Esophagus (tissue), 2 donors: Measurements from ENCODE around the gene IGLL5. TPM values are rescaled to one million over a fixed set of nuclear protein-coding genes. Genes with fewer than 3 reads are reported as not detected.

ENCODE experiments used
- H3K27ac ChIP-seq, 2 donors: one replicate each; pipeline ENCODE4 v1.5.1; 2013; ENCODE audit warnings: low read depth in 2 of 2, mild to moderate bottlenecking in 2 of 2, inconsistent platforms in 1 of 2, low read length in 1 of 2, moderate library complexity in 1 of 2
- H3K27me3 ChIP-seq, 2 donors: one replicate each; pipeline ENCODE4 v1.6.1; 2013; ENCODE audit warnings: low read length in 2 of 2, control low read depth in 1 of 2, mild to moderate bottlenecking in 1 of 2; ENCODE audit not compliant: insufficient read depth in 2 of 2, control insufficient read depth in 1 of 2
- H3K36me3 ChIP-seq, 2 donors: one replicate each; pipeline ENCODE4 v1.6.1; 2013; ENCODE audit warnings: low read length in 1 of 2; ENCODE audit not compliant: control insufficient read depth in 2 of 2, insufficient read depth in 2 of 2
- H3K4me1 ChIP-seq, 2 donors: one replicate each; pipeline ENCODE4 v1.6.1; 2013; ENCODE audit warnings: low read length in 1 of 2; ENCODE audit not compliant: control insufficient read depth in 2 of 2, insufficient read depth in 2 of 2
- H3K4me3 ChIP-seq, 2 donors: one replicate each; pipeline ENCODE4 v1.5.1; 2013; ENCODE audit warnings: low read length in 2 of 2, mild to moderate bottlenecking in 2 of 2, low read depth in 1 of 2, moderate library complexity in 1 of 2
- H3K9me3 ChIP-seq, 2 donors: one replicate each; pipeline ENCODE4 v1.6.1; 2013; ENCODE audit warnings: mild to moderate bottlenecking in 2 of 2, low read depth in 1 of 2, low read length in 1 of 2, moderate library complexity in 1 of 2; ENCODE audit not compliant: control insufficient read depth in 2 of 2, insufficient read depth in 1 of 2
- WGBS, 2 donors: extraction: QIAGEN DNeasy Blood & Tissue Kit; methylation state at CpG; one replicate each; pipeline ENCODE4 v1.1.7; 2013; 5-methylcytosine and 5-hydroxymethylcytosine counted together
- polyA plus RNA-seq, 2 donors: library from polyadenylated mRNA; stranded (reverse); fragments of 200-250 nt; gene quantifications; one replicate each; pipeline ENCODE4 v1.2.3, GENCODE V29; 2013
- donor health status: healthy with polysubstance abuse.
- donor health status: Bipolar disorder and iron deficiency.

IGLL5 gene
- polyA plus RNA-seq, 2 donors: 0.47 to 1.3 TPM

DNA sequence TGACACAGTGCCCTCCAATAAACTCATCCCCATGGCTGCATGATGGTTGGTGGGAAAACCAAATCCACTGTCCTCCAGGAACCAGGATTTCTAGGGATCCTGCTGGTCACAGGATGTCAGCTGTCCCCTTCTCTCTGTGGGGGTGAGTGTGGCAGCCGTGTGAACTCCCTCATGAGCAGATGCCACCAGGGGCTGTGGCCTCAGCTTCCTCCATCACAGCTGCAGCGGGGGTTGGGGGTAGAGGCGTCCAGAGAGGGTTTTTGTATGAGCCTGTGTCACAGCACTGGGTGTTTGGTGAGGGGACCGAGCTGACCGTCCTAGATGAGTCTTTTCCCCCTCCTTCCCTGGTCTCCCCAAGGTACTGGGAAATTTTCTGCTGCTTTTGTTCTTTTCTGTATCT is 26.4 kb downstream of the IGLL5 start:
- Histone ChIP-seq H3K4me1 (no peaks in the 10 kb centered on the region), H3K27ac (no peak overlapping the region), H3K36me3 (no peaks in the 10 kb centered on the region), H3K9me3 (no peaks in the 10 kb centered on the region), H3K27me3 (no peaks in the 10 kb centered on the region), H3K4me3 (no peak overlapping the region)
- WGBS, 2 donors: 72 to 83% methylated on average over 5 of the region's 5 CpGs

DNA sequence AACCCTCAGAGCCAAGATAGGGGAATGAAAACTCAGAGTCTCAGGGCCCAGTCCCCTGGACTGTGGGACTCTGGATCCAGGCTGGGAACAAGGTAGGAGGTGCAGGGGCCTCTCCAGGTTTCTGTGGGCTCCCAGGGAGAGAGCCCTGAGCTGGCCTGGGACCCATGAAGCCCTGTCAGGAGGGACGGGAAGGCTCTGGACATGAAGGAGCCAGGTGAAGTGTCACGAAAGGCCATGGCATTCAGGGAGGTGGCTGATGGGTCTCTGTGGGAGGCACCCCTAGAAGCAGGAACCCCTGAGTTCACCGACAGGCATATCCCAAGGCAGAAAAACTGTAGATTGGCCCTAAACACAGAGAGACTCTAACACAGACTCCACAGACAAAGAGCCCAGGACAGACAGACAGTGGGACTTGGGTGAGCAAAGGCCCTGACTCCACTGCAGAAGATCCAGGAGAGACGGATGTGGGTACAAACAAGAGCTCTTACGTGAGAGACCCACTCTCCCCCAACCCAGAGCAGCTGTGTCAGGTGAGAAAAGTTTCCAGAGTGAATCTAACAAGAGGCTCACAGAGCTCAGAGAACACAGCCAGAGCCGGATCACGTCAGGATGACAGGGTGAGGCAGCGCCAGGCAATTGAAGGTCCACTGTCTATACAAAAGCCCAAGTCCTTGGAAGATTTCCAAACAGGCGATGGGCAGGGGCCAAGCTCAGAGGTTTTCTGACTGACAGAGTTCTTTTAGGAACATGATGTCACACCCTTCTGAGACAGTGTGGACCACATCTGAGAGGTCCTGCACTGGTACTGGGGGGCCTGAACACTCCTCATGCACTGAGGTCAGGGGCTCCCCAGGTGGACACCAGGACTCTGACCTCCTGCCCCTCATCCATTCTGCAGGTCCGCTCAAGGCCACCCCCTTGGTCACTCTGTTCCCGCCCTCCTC is 27.4 kb downstream of the IGLL5 start:
- H3K4me3 ChIP-seq: no peak overlapping the region
- 74 to 79% methylated on average over 11 of the region's 11 CpGs for WGBS, 2 donors

DNA sequence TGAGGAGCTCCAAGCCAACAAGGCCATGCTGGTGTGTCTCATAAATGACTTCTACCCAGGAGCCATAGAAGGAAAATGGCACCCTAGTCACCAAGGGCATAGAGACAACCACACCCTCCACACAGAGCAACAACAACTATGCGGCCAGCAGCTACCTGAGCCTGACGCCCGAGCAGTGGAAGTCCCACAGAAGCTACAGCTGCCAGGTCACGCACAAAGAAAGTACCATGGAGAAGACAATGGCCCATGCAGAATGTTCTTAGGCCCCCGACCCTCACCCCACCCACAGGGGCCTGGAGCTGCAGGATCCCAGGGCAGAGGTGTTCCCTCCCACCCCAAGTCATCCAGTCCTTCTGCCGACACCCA is 28.0 kb downstream of the IGLL5 start:
- 89 to 90% methylated on average over 6 of the region's 6 CpGs for WGBS, 2 donors
- Histone ChIP-seq H3K4me1 (no peaks in the 10 kb centered on the region), H3K4me3 (no peak overlapping the region), H3K9me3 (no peaks in the 10 kb centered on the region), H3K27me3 (no peaks in the 10 kb centered on the region), H3K27ac (no peak overlapping the region), H3K36me3 (no peaks in the 10 kb centered on the region)

More for the DNA sequence above, 27.4 kb downstream of the IGLL5 start:
- H3K27ac ChIP-seq: no peak overlapping the region
- no peaks in the 10 kb centered on the region for H3K9me3 ChIP-seq
- no peaks in the 10 kb centered on the region for H3K27me3 ChIP-seq
- H3K36me3 ChIP-seq: no peaks in the 10 kb centered on the region
- H3K4me1 ChIP-seq: no peaks in the 10 kb centered on the region

DNA sequence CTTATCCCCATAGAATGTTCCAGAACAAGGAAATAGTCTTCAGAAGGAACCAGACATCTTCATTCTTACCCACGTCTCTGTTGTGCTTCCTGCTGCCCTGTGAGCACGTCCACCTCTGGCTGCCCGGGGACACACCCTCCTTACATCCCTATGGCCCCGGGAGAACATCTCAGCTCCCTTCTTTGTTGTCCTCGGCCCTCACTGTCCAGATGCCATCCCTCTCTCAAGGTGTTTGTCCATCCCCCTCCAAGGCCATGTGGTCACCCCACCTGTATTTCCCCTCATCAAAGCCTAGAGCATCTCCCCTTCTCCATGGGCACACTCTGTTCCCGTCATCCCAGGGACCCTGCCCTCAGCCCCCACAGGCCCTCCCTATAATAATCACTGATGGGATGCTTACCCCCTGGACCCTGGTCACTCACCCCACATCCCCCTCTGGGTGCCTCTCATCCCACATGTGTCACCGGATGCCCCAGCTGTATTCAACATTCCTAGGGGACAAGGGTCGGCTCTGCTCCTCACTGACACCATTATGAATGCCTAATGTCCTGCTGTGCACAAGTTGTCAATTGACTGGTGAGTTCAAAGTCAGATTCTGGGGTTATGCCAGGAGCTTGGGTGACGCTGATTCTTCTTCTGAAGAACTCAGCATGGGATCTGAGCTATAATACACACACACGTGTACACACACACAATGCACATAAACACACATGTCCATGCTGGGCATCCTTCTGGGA is 28.8 kb downstream of the IGLL5 start:
- H3K27me3 ChIP-seq: no peaks in the 10 kb centered on the region
- no peaks in the 10 kb centered on the region for H3K4me1 ChIP-seq
- no peak overlapping the region for H3K27ac ChIP-seq
- H3K9me3 ChIP-seq: no peaks in the 10 kb centered on the region
- no peak overlapping the region for H3K4me3 ChIP-seq
- WGBS, 2 donors: 78 to 80% methylated on average over 10 of the region's 10 CpGs
- H3K36me3 ChIP-seq: no peaks in the 10 kb centered on the region

DNA sequence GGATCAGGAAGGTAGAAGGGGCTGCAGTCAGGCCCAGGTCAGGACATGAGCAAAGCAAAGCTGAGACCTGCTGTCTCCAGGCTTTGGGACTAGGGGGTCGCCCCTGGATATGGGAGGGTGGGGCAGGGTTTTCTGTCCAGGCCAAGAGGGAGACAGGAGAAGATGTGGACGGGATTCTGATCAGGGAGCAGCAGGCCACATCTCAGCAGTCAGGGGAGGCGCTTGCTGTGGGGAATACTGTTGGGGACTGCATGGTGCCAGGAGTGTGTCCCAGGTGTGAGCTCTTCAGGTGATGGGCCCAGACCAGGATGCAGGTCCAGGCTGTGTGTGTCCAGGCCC is 29.3 kb downstream of the IGLL5 start:
- Histone ChIP-seq H3K4me3 (no peak overlapping the region), H3K27ac (no peak overlapping the region), H3K4me1 (no peaks in the 10 kb centered on the region), H3K9me3 (no peaks in the 10 kb centered on the region), H3K27me3 (no peaks in the 10 kb centered on the region), H3K36me3 (no peaks in the 10 kb centered on the region)
- 84 to 89% methylated on average over 3 of the region's 3 CpGs for WGBS, 2 donors

DNA sequence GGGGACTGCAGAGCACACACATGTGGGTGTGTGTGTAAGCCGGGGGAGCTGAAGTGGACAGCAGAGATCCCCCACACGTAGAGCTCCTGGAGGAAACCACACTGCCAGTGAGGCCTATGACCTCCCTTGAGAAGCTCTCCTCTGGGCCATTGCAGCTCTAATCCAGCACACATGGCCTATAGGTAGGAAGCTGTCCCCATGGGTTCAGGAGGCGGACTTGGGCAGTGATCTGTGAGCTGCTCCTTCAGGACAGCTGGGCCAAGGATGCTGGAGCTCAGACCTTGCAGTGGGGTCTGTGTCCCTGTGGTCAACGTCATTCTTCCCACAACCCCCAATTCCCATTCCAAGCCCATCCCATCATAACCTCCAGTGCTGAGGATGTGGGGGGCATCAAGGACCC is 29.8 kb downstream of the IGLL5 start:
- Histone ChIP-seq H3K27ac (no peak overlapping the region), H3K9me3 (no peaks in the 10 kb centered on the region)
- 92 to 93% methylated on average over 4 of the region's 4 CpGs for WGBS, 2 donors

DNA sequence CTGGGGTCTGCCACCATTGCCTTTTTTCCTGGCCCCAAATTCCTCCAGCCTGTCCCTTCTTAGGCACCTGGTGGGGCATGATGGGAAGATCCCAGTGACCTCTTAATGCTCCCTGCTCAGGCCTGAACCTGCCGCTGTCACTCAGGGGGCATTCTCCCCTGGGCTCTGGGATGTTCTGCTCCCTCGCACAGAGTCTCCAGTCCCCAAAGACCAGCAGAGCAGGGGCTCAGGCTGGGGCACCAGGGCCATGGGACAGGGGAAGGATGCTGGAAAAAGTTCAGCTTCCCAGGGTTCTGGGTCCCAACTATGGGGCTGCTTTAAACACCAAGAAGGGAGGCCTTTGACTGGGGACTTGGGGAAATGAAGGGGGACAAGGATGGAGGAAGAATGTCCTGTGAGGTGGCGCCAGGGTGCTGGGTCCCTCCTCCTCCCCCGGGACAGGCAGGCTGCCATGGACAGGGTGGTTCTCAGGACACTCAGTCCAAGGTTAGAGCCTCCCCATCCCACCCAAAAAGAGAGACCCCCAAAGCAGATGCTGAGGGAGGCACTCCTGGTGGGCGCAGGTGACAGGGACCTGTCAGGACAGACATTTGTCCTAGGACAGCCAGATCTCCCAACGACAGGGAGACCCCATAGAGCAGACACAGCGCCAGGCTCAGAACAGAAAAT is 30.8 kb downstream of the IGLL5 start:
- 76 to 82% methylated on average over 7 of the region's 7 CpGs for WGBS, 2 donors
- no peak overlapping the region for H3K27ac ChIP-seq
- H3K4me3 ChIP-seq: no peak overlapping the region
- H3K9me3 ChIP-seq: no peaks in the 10 kb centered on the region
- no peaks in the 10 kb centered on the region for H3K27me3 ChIP-seq
- H3K4me1 ChIP-seq: no peaks in the 10 kb centered on the region
- no peaks in the 10 kb centered on the region for H3K36me3 ChIP-seq

More for the DNA sequence above, 29.8 kb downstream of the IGLL5 start:
- no peak overlapping the region for H3K4me3 ChIP-seq
- H3K36me3 ChIP-seq: no peaks in the 10 kb centered on the region
- no peaks in the 10 kb centered on the region for H3K27me3 ChIP-seq
- H3K4me1 ChIP-seq: no peaks in the 10 kb centered on the region

DNA sequence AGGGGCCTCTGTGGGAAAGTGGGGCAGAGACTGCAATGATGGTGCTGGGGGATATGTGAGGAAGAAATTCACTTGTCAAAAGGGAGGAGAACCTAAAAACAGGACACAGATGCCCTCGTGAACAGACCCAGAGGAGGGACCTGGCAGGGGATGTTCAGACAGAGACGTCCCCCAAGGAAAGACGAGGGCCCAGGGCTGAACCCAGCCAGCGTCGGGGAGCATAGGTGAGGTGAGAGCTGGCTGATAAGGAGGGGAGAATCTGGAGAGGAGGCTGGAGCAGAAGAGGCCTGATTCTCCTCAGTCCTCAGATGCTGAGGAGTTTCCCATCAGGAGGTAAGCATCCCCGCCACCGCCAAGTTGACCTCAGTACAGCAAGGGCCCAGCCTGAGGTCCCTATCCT is 31.4 kb downstream of the IGLL5 start:
- H3K27ac ChIP-seq: no peak overlapping the region
- WGBS, 2 donors: 87 to 91% methylated on average over 7 of the region's 7 CpGs

DNA sequence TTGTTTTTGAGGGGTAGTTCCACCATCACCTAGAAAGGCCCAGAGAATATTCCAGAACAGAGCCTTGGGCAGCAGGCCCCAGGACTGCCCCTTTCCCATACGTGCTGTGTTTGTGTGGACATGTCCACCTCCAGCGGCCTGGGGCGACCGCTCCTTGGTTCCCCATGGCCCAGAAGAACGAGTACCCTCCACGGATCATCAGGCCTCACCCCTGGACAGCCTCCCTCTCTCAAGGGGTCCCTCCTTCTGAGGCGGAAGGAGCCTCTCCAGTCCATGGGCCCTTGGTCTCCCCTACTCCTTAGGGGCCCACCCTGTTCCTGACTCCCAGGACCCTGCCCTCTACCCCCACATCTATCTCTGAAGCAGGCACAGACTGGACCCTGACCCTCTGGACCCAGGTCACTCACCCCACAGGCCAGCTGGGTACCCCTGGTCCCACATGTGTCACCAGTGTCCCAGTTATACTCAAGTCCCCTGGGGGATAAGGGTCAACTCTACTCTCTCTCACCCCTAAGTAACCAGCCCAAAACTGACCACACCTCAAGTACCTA is 32.6 kb downstream of the IGLL5 start:
- no peak overlapping the region for H3K4me3 ChIP-seq
- H3K36me3 ChIP-seq: no peaks in the 10 kb centered on the region
- H3K9me3 ChIP-seq: no peaks in the 10 kb centered on the region
- H3K27me3 ChIP-seq: no peaks in the 10 kb centered on the region
- 88 to 91% methylated on average over 7 of the region's 7 CpGs for WGBS, 2 donors
- H3K27ac ChIP-seq: no peak overlapping the region
- H3K4me1 ChIP-seq: no peaks in the 10 kb centered on the region

More for the DNA sequence above, 31.4 kb downstream of the IGLL5 start:
- Histone ChIP-seq H3K4me3 (no peak overlapping the region), H3K9me3 (no peaks in the 10 kb centered on the region), H3K36me3 (no peaks in the 10 kb centered on the region), H3K4me1 (no peaks in the 10 kb centered on the region), H3K27me3 (no peaks in the 10 kb centered on the region)
